ENCODE data around the gene TMEM117. TPM values are rescaled to one million over a fixed set of nuclear protein-coding genes. Genes with fewer than 3 reads are reported as not detected.

TMEM117 gene
- total RNA-seq, 1 experiment from 2014 or later = 2.3 TPM

DNA sequence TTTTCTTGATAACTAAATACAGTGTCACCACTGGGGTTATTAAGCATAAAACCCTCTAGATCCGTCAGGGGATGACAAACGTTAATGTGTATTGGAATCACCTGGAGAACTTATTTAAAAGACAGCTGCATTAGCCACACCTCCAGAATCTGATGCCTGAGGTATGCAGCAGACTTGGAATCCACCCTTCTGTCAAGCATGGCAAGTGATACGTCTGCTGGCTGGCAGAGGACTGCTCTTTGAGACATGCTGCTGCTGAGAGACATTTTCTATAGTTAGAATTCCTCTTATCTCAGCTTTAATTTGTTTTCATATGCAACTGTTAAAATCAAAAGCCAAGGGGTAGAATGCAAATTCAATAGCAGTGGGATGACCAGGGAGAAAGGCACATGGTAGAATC is 544.0 kb downstream of the TMEM117 start:
- no peak for DNase-seq (ENCODE audit: low read depth)

DNA sequence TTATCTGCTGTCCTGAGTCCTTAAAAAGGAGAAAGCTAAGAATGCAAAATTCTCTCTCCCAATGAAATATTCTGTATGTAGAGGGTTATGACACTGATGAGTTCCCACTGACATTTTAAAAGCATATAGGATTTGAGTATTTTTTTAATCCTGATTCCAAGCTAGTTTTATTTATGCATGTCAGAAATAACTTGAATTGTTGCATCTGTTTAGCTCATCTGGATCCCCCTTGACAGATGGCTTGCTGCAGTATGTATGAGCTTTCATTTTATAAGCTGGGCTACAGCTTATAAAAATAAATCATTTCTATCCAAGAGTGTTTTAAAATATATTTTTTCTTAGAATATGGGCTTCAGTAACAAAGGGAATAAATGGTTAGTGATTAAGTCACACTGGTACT is 545.0 kb downstream of the TMEM117 start:
- no peak for DNase-seq (ENCODE audit: low read depth)

DNA sequence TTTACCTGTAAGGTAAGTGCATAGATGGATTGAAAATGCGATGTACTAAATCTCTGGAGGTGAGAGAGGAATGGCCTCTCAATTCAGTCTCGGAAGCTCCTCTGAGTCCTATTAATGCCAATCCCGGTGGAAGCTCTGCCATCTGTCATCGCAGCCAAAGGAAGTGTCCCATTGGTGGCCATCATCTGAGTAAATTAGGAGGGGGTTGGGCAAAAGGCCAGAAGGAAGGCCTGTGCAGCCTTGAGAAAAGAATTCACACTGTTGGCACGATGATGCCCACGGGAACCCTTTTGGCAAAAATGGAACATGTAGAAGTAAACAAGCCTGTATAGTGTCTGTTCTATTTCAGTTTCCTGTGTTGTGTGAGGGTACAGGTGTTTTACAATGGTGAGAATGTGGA is 545.5 kb downstream of the TMEM117 start:
- no peak for DNase-seq (ENCODE audit: low read depth)

DNA sequence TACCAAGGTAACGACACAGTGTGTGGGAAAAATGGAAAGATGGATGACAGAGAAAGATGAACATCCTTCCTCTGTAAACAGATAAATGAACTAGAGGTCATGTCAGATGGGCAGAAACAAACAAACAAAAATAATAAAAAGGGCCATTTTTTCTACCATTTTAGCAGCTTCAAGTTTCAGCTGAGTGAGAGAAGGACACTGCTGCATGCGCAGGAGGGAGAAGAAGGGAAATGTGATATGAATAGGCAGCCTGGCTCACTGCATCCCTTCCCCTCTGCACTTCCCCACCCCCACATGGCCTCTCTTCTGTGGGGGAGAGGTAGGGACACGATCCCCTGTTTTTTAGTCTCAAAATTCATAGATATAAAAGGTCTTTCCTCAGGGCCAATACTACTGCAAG is 548.3 kb downstream of the TMEM117 start:
- DNase-seq (ENCODE audit: low read depth) = no peak

DNA sequence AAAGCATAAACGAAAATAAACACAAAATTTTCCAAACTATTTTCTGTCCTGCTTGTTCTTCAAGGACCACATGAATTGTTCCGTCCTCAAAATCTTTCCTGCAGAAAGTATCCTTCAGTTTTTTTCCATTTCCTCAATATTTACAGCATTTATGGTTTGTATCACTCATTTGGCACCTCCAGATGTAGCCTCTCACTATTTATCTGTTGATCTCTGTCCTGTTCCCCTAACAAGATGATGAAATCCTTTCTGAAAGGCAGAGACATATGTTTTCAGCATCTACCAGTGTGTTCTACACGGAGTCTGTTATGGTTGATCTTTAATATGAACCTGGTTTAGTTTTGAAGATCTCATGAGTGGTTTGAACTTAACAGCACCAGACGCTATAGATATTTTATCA is 550.1 kb downstream of the TMEM117 start:
- DNase-seq (ENCODE audit: low read depth) = no peak

DNA sequence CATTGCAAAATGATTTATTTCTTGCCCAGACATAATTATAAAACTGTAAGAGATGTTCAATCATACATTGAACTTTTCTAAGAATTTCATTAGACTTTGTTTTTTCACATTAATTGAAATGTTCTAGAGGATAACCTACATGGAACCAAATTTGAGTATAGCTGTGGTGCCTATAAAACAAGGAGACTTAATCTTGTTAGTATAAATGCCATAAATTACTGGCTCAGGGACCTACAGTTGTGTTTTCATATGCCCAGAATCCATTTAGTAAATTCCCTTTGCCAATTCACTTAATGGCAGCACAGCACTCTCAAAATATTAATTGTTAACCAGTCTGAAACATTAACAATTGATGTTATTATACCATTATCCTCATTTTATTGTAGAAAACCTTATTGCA is 551.7 kb downstream of the TMEM117 start:
- DNase-seq (ENCODE audit: low read depth) = no peak

DNA sequence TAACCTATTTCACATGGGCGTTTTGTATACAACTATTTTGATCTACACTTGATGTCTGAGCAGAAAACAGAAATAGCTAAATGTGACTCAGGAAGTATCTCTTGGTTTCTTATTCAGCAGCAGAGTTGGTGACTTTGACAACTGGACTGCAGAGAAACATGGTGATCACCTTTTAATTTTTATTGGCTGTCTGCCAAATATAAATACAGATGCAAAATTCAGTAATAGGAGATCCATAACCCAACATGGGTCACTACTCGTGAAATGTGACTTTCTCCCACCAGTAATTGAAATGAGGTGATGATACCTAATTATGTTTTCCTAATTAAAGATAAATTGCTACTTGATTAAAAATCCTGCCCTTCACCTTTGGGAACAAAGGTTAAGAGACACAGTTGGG is 553.2 kb downstream of the TMEM117 start:
- DNase-seq (ENCODE audit: low read depth) = no peak

DNA sequence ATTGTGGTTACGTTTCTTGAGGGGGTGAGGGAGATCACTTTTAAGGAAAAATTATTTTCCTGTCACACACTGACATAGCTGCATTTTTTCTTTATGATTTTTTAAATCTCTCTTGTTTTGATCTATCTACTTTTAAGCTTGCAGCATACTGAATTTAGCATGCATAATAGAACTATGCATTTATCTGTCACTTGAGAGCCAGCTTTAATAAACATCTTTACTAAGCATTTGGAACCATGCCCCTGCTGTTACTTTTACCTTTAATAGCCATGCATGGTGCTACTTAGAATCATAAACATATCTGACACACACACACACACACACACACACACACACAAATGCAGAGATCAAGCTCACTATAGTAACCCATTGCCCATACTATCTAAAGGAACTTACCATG is 554.0 kb downstream of the TMEM117 start:
- no peak for DNase-seq (ENCODE audit: low read depth)

DNA sequence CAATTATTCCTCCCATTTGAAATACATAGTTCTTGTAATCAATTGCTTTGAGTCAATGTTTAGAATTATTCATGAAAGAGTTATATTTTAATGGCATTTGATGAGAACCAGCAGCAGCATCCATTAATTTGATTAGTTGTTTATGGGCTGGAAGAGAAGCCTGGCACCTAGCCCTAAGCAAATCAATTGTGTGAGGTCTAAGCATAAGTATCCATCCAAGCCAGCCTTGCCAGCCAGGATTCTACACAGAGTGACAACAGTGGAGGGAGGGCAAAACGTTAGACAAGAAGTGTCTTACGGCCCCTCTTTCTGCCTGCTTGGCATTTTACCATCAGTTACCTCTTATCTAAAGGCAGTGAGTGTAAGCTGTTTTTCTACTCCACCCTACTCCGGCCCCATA is 561.8 kb downstream of the TMEM117 start:
- DNase-seq (ENCODE audit: low read depth) = no peak

DNA sequence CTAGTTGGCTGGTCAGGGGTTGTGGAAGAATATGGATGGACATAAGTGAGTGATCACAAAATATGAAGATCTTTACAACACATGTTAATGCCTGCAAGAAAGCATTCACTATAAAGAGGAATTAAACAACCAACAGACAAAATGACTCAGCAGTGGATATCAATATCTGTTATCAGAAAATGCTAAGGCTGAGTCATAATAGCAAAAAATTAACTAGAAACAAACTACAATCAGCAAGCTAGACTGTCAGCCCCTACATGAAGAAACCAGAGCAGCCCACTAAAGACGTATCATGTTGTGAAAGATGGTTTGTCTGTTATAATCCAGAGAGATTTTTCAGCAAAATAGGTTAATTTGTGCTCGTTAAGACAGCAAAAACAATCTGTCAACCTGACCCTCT is 567.3 kb downstream of the TMEM117 start:
- no peak for DNase-seq (ENCODE audit: low read depth)

DNA sequence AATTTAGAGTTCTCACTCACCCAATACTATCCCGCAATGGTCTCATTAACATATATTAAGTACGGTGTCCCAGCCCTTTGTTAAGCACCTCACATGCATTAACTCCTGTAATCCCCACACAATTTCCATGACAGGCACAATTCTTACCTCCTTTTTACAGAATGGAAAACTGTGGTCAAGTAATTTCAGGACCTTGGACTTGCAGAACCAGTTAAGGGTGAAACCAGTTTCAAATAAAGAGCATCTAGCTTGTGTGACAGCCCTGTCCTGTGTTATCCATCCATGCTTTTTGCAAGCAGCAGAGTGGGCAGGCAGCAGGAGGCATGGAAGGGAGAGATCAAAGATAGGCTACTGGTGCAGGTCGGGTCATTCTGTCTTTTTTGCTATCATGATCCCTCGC is 569.4 kb downstream of the TMEM117 start:
- DNase-seq (ENCODE audit: low read depth) = no peak

DNA sequence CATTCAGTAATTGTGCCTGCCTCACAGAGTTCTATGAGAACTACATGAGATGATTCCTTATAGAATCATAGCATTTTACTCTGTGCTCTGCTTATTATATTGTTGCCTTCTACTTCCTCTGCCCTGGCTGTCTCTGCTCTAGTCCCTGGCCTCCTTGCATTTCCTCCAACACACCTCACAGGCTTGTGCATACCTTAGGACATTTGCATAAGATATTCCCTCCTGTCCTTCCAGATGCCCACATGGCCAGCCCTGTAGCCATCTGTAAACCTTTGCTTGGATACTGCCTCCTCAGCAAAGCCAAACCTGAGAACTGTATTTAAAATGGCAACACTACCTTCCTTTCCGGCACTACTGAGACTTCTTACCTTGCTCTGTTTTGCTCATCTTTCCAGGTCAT is 586.7 kb downstream of the TMEM117 start:
- DNase-seq (ENCODE audit: low read depth) = no peak

DNA sequence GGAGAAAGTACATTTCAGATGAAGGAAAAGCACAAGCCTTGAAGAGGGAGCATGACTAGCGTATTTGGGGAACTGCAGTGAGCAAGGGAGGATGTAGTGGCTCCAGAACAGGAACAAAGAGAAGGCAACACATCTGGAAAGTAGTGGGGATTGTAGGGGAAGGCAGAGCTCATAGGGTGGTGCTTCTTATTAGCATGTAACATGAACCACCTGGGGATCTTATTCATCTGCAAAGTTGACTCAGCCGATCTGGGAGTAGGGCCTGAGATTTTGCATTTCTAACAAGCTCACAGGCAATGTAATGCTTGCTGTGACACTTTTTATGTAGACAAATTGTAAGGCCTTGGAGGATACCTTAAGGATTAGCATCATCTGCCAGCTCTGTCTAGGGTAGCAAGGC is 592.9 kb downstream of the TMEM117 start:
- no peak for DNase-seq (ENCODE audit: low read depth)

DNA sequence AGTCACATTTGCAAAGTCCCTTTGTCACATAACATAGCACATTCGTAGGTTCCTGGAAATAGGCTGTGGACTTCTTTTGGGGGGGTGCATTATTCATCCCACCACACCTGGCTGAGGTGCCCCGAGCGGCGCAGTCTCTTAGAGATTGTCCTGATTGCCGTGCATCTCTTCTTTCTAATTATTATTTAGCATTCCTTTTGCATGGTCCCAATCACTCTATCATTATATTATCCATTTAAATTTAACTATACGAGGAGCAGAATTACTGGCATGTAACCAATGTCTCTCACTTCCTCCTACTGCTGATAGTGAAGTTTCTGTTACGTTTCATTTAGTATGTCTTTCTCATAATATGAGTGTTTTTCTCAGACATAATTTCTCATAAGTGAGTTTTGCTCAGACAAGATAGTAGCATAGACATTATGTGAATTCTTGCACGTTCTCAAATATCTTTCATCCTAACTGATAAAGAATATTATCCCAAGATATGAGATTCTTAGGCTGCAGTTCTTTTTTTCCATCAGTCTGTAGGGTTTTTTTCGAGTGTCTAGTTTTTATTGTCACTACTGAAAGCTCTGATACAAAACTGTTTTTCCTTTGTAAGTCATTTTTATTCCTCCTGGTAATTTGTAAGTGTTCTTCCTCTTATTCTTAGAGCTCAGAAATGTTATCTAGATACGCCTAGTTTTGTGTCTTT is 595.9 kb downstream of the TMEM117 start:
- DNase-seq (ENCODE audit: low read depth) = no peak

DNA sequence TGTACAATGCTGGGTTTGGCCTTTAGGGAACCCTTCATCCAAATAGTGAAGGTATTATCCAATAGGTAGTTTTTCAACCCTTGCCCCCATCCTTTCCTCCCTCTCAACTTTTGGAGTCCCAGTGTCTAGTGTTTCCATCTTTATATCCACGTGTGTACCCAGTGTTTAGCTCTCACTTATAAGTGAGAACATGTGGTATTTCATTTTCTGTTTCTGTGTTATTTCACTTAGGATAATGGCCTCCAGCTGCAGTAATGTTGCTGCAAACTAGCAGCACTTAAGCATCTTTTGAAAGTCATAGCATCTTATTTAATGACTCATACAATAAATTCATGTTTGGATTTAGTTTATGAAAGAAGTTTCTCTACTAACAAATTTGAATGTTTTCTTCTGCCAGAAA is 597.8 kb downstream of the TMEM117 start:
- DNase-seq (ENCODE audit: low read depth) = no peak

DNA sequence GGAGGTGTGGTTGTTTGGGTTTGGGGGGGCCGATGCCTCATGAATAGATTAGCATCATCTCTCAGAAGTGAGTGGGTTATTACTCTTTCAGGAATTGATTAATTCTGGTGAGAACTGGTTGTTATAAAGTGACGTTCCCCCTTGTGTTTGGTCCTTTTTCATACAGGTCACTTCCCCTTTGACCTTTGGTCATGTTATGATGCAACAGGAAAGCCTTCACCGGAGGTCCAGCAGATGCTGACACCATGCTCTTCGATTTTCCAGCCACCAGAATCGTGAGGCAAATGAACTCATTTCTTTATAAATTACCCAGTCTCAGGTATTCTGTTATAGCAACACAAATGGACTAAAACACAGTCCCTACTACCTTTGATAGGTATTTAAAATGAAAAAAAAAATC is 600.9 kb downstream of the TMEM117 start:
- no peak for DNase-seq (ENCODE audit: low read depth)

Other genes starting within 250 kb of the TMEM117 start
- 22.0 and 22.9 TPM in 2 replicates for gene PUS7L, start 77.3 kb upstream of the TMEM117 start, total RNA-seq (2014; rRNA removed; shearing (Covaris generic))
- 17.5 and 32.2 TPM in 2 replicates for gene IRAK4, start 77.1 kb upstream of the TMEM117 start, total RNA-seq (2014; rRNA removed; shearing (Covaris generic))
- 179 and 202 TPM in 2 replicates for gene TWF1, start 29.8 kb upstream of the TMEM117 start, total RNA-seq (2014; rRNA removed; shearing (Covaris generic))

Measured in Daoy (cell line).